Activated naive CD4-positive, alpha-beta T cell treated with anti-CD3 and anti-CD28 coated beads, Interleukin-2, amount 50 U/mL, for 72 hours (primary cell): ENCODE measurements around the gene ALDH3B1. TPM values are rescaled to one million over a fixed set of nuclear protein-coding genes. Genes with fewer than 3 reads are reported as not detected.

Experiments
- ATAC-seq, 2 donors: fragments of 150-1000 bp; cut with Tn5 transposase; 2 replicates each; pipeline ENCODE4 v1.10.0; 2021; ENCODE audit warnings: mild to moderate bottlenecking in 2 of 2, moderate library complexity in 2 of 2
- DNase-seq, 2 donors: peaks; one replicate each; pipeline ENCODE4 v3.0.0; 2021 to 2022; ENCODE audit warnings: low spot score in 2 of 2
- H3K27ac Mint-ChIP-seq, 2 donors: one replicate each; pipeline ENCODE4 v1.8.0; 2022; ENCODE audit warnings: mild to moderate bottlenecking in 2 of 2, mixed read lengths in 2 of 2
- H3K36me3 Mint-ChIP-seq, 2 donors: one replicate each; pipeline ENCODE4 v1.8.0; 2022; ENCODE audit warnings: mixed read lengths in 2 of 2
- H3K9me3 Mint-ChIP-seq, 2 donors: one replicate each; pipeline ENCODE4 v1.8.0; 2022; ENCODE audit warnings: mixed read lengths in 2 of 2
- total RNA-seq, 2 donors: library from RNA; stranded (reverse); gene quantifications; one replicate each; pipeline ENCODE4 v1.2.3, GENCODE V29; 2022

The ALDH3B1 gene
- total RNA-seq, 2 donors from 2014 or later, result 0.11 TPM; not detected in 1

DNA sequence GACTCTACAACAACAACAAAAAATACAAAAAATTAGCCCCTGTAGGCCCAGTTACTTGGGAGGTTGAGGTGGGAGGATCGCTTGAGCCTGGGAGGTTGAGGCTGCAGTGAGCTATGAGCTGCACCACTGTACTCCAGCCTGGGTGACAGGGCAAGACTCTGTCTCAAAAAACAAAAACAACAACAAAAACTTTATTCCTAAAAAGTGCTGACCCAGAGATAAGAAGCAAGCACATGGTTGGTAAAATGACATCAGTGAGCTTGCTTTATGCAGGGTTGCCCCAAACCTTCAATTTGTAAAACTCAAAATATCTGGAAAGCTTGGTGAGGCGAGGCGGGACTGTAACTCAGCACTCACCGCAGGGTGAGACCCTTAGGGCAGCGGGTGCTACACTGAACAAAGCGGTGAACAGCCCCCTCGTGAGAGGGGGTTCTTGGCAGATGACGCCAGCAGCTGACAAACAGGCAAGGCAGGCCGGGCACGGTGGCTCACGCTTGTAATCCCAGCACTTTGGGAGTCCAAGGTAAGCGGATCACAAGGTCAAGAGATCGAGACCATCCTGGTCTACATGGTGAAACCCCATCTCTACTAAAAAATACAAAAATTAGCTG, 25.2 kb downstream of the ALDH3B1 start:
- no peak for DNase-seq
- H3K27ac Mint-ChIP-seq, result peak overlapping the region; percentile 14 to 51
- ATAC-seq, result no peak
- peaks cover 6 to 26% of the 10 kb centered on the region in 2 donors for H3K36me3 Mint-ChIP-seq
- H3K9me3 Mint-ChIP-seq, result no peaks in the 10 kb centered on the region

DNA sequence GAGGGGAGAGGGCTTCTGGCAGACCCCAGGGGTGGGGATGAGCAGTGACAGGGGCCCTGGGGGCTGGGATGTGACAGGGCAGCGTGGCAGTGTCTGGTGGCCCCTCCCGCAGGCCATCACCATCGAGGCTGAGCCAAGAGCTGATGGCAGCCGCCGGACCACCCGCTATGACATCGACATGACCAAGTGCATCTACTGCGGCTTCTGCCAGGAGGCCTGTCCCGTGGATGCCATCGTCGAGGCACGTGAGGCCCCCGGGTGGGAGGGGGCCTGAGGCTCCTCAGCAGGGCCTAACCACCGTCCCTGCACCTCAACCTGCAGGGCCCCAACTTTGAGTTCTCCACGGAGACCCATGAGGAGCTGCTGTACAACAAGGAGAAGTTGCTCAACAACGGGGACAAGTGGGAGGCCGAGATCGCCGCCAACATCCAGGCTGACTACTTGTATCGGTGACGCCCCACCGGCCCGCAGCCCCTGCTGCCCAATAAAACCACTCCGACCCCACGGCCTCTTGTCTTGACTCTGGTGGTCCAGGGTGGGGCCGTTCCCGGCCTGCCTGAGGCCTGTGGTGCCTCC, 26.1 kb downstream of the ALDH3B1 start:
- peaks cover 10 to 25% of the 10 kb centered on the region in 2 donors for H3K36me3 Mint-ChIP-seq
- ATAC-seq, result no peak
- no peaks in the 10 kb centered on the region for H3K9me3 Mint-ChIP-seq
- peak overlapping the region; percentile 14 to 81 for H3K27ac Mint-ChIP-seq
- no peak for DNase-seq

DNA sequence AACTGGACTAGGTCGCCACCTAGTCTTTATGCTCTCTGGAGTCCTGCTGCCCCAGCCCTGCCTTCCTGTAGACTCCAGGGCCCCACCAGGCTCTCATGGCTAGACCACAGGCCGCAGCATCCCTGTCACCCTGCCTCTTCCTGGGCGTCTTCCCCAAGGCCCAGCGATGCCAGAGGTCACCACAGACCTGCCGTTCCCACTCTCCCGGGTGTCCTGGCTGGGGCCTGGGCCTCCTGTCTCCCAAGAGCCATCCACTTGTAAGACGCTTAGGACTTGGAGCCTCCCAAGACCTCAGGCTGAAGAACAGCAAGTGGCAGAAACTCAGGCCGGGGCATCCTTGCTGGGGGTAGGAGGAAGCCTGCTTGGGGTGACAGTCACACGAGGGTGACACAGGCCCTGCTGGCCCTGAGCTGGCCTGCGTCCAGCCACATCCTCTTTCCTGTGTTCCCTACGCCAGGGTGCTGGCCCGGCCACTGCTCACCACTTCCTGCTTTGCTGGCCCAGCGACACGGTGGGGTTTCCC, 26.7 kb downstream of the ALDH3B1 start:
- peak in 1 of 2 donors; percentile 74 for DNase-seq
- Mint-ChIP-seq H3K36me3 (peaks cover 10 to 25% of the 10 kb centered on the region in 2 donors), H3K9me3 (no peaks in the 10 kb centered on the region), H3K27ac (peak overlapping the region; percentile 81 to 96)
- ATAC-seq, result peak in 1 of 2 donors; percentile 54

DNA sequence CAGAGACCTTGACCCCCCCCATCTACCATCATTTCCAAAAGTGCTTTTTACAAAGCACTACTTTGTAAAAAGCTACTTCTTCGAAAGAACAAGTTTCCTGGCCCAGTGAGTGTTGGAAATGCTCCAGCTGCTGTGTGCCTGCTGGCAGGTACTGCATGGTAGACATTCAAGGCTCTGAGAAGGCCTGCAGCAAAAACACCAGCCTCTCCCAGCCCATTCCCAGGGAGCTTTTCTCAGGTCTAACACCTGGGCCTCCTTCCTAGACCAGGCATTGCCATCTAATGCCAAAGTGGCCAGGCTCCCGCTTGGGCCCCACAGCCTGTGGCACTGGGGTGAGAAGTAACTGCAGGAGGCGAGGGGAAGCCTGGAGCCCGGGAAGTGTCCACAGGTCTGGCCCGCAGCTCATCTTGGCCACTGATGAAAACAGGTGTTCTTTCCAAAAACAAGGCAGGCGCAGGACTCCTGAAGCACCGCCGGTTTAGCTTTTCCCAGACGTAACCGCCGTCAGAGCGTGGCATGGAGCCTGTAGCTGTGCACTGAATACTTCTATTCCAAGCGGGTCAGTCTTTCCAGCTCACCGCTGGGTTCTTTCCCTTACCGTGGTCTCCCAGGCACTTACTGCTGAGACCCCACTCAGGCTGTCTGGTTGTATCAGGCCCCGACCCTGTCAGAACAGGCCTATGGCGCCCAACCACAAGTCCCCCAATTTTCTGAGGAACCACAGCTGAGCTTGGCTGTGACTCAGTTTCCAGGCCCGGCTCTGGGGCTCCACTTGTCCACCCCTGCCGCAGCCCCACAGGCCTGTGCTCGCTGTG, 27.5 kb downstream of the ALDH3B1 start:
- peaks cover 10 to 25% of the 10 kb centered on the region in 2 donors for H3K36me3 Mint-ChIP-seq
- H3K9me3 Mint-ChIP-seq, result no peaks in the 10 kb centered on the region
- DNase-seq (no peak), ATAC-seq (no peak)
- peak overlapping the region; percentile 86 to 97 for H3K27ac Mint-ChIP-seq

DNA sequence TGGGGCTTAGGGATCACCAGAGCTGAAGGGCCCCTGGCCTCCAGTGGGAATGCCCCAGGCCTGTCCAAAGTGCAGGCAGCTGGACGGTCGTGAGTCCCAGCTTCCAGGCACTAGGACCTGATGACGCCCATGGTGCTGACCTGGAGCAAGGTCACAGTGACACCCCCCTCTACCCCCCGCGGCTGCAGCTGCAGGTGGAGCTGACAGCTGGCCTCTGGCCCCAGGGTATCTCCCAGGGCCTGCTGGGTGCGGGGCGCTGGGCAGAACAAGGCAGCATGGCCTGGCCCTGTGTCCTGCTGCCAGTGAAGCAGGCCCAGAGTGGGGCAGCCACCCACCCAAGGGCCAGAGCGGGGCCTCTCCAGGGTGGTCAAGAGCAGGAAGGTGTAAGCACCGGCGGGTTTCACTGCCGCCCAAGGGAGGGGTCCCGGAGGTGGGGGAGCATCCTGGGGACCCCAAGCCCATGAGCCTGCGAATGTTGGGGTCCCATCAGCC, 28.1 kb downstream of the ALDH3B1 start:
- no peaks in the 10 kb centered on the region for H3K9me3 Mint-ChIP-seq
- H3K27ac Mint-ChIP-seq, result peak overlapping the region in 1 of 2 donors; percentile 97

DNA sequence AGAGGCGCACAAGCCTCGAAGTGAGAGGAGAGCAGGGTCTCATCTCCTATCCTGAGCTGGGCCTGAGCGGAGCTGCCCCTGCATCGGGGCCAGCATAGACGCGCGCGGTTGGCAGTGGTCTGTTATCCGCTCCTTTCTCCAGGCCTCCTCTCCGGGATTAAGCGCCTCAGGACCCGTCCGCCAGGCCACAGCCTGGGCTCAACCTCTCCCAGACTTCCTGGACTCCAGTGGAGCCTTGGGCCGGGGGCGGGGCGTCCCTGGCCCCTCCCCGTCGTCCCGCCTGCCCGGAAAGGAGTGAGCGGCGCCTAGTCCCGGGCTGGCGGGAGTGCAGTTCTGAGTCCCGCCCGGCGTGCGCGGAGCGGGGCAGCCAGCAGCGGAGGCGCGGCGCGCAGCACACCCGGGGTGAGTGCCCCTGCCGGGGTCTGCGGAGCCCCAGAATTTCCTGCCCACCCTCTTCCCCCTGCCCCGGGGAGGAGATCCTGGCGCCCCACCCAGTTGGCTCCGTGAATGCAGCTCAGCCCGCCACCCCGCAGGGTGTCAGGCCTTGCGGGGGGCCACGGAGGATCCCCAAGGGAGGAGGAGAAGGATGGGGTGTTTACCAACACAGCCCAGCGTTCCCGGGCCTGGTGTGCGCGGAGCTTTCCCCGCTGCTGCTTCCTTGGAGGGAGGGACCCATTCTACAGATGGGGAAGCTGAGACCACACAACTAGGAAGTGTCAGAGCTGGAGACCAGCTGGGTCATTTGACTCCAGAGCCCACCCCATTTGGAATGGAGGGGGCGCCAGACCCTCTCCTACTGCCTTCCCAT, 28.8 kb downstream of the ALDH3B1 start, which contains the start of gene TCIRG1:
Gene TCIRG1 (plus strand): TSS at position 308 of the 808 bp plus-strand sequence. CDS start 2,247 bp downstream, outside the sequence.
- Mint-ChIP-seq H3K36me3 (peaks cover 10 to 21% of the 10 kb centered on the region in 2 donors), H3K9me3 (no peaks in the 10 kb centered on the region), H3K27ac (peak within 1 kb of the TSS; percentile 95 to 97)
- ATAC-seq (peak; percentile 63 to 79), DNase-seq (peak in 1 of 2 donors; percentile 66)

More for the DNA sequence above, 28.1 kb downstream of the ALDH3B1 start:
- DNase-seq (no peak), ATAC-seq (peak in 1 of 2 donors; percentile 1)
- peaks cover 10 to 25% of the 10 kb centered on the region in 2 donors for H3K36me3 Mint-ChIP-seq

DNA sequence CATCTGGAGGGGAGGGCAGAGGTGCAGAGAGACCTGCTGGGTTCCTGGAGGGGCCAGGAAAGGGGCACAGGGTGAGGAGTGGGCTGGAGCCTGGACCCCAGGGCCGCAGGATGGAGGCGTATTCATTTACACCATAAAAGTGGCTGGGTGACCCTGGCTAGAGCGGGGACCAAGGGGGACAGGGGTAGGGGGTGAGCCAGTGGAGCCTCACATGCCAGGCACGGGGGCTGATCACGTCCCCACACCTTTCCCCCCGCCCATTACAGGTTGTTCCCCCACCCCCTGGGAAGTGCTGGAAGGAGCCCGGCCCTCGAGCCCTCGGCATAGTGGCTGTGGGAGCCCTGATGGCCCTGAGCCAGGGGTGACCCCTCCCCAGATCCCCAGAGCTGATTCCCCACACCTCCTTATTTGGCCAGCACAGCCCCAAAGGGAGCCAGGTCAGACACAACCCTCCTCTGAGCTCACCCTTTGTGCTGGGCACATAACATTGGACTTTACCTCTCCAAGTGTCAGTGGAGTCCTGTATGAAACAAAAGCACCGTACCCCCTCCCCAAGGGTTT, 29.5 kb downstream of the ALDH3B1 start:
- no peaks in the 10 kb centered on the region for H3K9me3 Mint-ChIP-seq
- H3K27ac Mint-ChIP-seq, result peak overlapping the region; percentile 95 to 97
- peak; percentile 23 to 27 for ATAC-seq

DNA sequence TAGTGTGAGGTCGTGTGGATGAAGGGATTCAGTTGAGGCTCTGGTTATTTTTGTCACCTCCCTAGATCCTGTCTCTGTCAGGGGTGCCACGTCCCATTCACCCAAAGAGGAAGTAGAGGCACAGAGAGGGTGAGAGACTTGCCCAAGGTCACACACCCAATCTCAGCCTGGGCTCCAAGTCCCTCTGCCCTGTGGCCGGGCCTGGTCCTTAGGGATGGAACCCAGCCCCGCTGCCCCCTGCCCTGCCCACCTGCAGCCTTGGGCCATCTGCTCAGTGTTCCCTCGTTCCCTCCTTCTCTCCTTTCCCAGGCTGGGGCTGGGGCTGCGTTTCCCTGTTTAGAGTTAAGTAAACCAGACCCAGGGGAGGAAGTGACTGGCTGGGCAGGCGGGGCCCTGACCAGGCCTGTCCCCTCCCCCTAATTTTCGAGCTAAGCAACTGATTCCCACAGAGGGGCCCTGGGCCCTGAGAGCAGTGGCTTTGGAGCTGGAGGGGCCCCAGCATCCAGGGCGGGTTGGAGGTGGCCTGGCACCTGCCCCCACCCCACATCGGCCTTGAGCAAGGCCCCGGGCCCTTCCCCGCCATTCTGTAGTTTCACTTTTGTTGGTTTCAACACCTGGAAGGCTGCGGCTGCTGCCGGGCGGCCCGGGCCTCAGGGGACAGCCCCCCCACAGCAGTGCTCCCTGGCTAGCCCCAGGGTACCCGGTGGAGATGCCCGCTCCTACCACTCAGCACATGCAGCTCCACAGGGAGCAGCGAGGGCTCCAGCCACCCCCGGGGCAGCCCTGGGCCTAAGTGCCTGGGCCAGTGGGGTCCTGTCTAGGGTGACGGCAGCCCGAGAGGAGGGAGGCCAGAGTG, 30.2 kb downstream of the ALDH3B1 start:
- H3K27ac Mint-ChIP-seq, result peak overlapping the region; percentile 95 to 97
- ATAC-seq (peak; percentile 54 to 69), DNase-seq (peak; percentile 52 to 84)
- H3K9me3 Mint-ChIP-seq, result no peaks in the 10 kb centered on the region
- peaks cover 10 to 17% of the 10 kb centered on the region in 2 donors for H3K36me3 Mint-ChIP-seq

More for the DNA sequence above, 29.5 kb downstream of the ALDH3B1 start:
- peaks cover 10 to 17% of the 10 kb centered on the region in 2 donors for H3K36me3 Mint-ChIP-seq
- no peak for DNase-seq

DNA sequence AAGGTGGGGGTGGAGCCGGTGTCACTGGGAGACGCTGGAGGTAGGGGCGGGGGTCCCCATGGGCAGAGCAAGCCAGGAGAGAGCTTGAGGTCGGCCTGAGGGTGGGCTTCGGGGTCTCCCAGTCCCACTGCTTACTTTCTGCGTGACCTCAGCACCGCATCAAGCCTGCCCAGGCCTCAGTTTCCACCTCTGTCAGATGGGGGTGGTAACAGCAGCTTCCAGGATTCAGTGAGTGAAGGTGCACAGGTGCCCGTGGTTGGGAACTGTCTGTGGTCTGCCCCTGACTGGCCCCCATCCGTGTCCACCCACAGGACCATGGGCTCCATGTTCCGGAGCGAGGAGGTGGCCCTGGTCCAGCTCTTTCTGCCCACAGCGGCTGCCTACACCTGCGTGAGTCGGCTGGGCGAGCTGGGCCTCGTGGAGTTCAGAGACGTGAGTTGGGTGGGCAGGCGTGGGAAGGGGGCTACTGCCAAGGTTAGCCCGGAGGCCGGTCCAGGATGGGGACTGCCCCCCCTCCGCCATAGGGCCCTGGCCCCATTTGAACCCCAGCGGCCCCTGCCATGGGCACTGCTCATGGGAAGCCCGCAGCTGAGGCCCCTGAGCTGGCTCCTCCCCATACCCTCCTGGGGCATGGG, 30.9 kb downstream of the ALDH3B1 start:
- Mint-ChIP-seq H3K36me3 (peaks cover 10 to 17% of the 10 kb centered on the region in 2 donors), H3K27ac (peak overlapping the region; percentile 95 to 97), H3K9me3 (no peaks in the 10 kb centered on the region)
- ATAC-seq (no peak), DNase-seq (no peak)

DNA sequence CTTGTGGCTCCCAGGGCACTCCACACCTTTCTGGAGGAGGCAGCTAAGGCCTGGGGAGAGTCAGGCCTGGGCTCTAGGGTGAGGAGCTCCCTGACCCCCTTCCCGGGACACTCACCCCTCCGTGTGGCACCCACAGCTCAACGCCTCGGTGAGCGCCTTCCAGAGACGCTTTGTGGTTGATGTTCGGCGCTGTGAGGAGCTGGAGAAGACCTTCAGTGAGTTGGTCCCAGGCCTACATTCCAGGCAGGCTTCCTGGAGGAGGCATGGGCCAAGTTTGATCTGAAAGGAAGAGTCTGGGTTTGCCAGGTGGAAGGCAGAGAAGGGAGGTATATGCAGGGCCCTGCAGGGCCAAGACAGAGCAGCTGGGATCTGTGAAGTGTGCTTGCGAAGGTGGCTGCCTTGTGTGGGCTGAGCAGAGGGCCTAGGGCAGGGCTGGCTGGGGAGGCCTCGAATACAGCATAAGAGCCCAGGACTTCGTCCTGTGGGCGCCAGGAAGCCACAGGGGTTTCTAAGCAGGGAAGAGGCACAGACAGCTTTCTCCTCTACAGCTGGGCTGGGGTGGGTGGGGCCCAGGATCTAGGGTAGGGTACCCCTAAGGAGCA, 31.6 kb downstream of the ALDH3B1 start:
- H3K9me3 Mint-ChIP-seq, result no peaks in the 10 kb centered on the region
- DNase-seq (no peak), ATAC-seq (no peak)
- peak overlapping the region in 1 of 2 donors; percentile 94 for H3K27ac Mint-ChIP-seq
- H3K36me3 Mint-ChIP-seq, result peaks cover 10 to 17% of the 10 kb centered on the region in 2 donors

DNA sequence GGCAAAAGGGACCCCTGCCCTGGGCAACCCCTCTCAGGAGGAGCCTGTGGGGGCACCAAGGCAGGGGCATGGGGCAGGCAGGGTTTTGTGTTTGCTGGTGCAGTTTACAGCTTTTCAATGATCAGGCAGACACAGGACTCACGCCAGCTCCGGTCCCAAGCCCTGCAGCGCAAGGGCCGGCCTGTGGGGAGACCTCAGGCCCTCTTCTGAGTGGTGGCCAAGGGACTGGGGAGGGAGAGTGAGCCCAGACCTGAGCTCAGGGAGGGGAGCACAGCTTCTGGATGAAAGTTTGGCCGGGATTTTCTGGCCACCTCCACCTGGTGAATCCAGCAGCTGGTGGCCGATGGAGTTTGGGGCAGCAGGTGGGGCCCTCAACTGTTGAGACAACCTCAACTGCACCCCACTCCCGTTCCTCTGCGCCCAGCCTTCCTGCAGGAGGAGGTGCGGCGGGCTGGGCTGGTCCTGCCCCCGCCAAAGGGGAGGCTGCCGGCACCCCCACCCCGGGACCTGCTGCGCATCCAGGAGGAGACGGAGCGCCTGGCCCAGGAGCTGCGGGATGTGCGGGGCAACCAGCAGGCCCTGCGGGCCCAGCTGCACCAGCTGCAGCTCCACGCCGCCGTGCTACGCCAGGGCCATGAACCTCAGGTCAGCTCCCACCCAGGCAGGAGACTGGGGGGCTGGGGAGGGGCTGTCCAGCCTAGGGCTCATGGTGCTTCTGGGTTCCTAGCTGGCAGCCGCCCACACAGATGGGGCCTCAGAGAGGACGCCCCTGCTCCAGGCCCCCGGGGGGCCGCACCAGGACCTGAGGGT, 32.3 kb downstream of the ALDH3B1 start:
- ATAC-seq (no peak), DNase-seq (no peak)
- Mint-ChIP-seq H3K9me3 (no peaks in the 10 kb centered on the region), H3K36me3 (peaks cover 10 to 17% of the 10 kb centered on the region in 2 donors), H3K27ac (no peak overlapping the region)

DNA sequence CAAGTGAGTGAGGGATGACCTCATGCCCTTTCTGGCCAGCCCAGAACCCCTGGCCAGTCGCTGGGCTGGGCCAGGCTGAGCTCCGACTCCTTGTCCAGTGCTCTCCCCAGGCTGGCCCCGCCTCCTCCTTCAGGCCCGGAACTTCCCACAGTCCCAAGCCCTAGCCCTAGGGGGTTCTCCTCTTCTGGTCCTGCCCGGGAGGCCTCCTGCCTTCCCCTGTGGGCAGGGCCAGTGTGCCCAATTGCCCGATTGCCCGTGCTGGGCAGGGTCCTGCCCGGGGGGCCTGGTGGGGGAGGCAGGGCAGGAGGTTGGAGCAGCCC, 32.9 kb downstream of the ALDH3B1 start:
- Mint-ChIP-seq H3K36me3 (peaks cover 10 to 17% of the 10 kb centered on the region in 2 donors), H3K9me3 (no peaks in the 10 kb centered on the region), H3K27ac (no peak overlapping the region)
- ATAC-seq, result no peak
- no peak for DNase-seq

DNA sequence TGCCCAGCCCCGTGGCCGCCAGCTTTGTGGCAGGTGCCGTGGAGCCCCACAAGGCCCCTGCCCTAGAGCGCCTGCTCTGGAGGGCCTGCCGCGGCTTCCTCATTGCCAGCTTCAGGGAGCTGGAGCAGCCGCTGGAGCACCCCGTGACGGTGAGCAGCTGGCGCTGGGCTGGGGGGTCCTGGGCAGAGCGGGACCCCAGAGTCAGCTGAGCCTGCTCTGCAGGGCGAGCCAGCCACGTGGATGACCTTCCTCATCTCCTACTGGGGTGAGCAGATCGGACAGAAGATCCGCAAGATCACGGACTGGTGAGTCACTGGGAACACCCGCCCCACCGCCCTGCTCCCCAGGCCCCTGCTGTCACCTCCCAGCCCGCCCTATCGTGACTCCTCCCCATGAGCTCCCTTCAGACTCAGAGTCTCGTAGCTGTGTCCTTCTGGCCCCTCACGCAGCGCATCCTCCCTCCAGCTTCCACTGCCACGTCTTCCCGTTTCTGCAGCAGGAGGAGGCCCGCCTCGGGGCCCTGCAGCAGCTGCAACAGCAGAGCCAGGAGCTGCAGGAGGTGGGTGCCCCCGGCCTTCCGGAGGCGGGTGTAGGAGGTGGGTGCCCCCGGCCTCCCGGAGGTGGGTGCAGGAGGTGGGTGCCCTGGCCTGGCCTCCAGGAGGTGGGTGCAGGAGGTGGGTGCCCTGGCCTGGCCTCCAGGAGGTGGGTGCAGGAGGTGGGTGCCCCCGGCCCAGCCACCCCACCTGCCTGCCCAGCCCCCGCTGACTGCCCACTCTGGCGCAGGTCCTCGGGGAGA, 33.4 kb downstream of the ALDH3B1 start:
- Mint-ChIP-seq H3K36me3 (peaks cover 10 to 17% of the 10 kb centered on the region in 2 donors), H3K9me3 (no peaks in the 10 kb centered on the region), H3K27ac (no peak overlapping the region)
- no peak for DNase-seq
- no peak for ATAC-seq
